H1 (cell line): ENCODE measurements around the gene MYBPHL. TPM values are rescaled to one million over a fixed set of nuclear protein-coding genes. Genes with fewer than 3 reads are reported as not detected.

ENCODE experiments used
- CBX8 ChIP-seq: fragments of 300-800, 300-1000 bp; sonication (generic); IDR thresholded peaks from 2 replicates; pipeline ENCODE4 v1.7.1; 2016; ENCODE audit warnings: low read depth, low read length, borderline replicate concordance
- EZH2 ChIP-seq: fragments of 200-600 bp; sonication (generic); IDR thresholded peaks from 2 replicates; pipeline ENCODE4 v1.7.1; 2012; ENCODE audit warnings: low read depth, mild to moderate bottlenecking, moderate library complexity, low read length, inconsistent platforms; ENCODE audit not compliant: severe bottlenecking
- RXRA ChIP-seq: IDR thresholded peaks from 2 replicates; pipeline ENCODE4 v1.6.1; 2011; ENCODE audit warnings: low read depth, mild to moderate bottlenecking, low read length, moderate library complexity; ENCODE audit not compliant: insufficient read depth
- polyA plus RNA-seq, 7 experiments: library from polyadenylated mRNA; depleted of rRNA in 3 of 7; stranded (reverse) in 5 of 7; unstranded in 2 of 7; fragments of >200 nt in 5 of 7; fragments of 200-250 nt in 2 of 7; gene quantifications; 1 replicate in 5 of 7; 2 replicates in 1 of 7; 4 replicates in 1 of 7; pipeline versions ENCODE4 v1.2.1 to v1.2.3, GENCODE V29; 2011 to 2013; ENCODE audit warnings: missing spikeins in 2 of 7, mixed read lengths in 2 of 7
- total RNA-seq: library from RNA; stranded (reverse); fragmentation: NEBNext Ultra II Directional; extraction: Animal tissue kit (Norgen Biotek cat#: 25700); gene quantifications from 2 replicates; pipeline ENCODE4 v1.2.1, GENCODE V29; 2021

Gene MYBPHL
- total and polyA plus RNA-seq, 2 of the 8 experiments (the other 6 are each of a cell fraction or from before 2014, with no cell fraction given) = 0.24 to 0.30 TPM

- no peak for TF ChIP-seq CBX8
- no peak for TF ChIP-seq EZH2
- TF ChIP-seq RXRA = no peak
Observed at GRCh38 chr1:109267743-109268300, 39.0 kb downstream of the MYBPHL start (continued).
